ENCODE measurements around the gene SPOP.

GRCh38 chr17:49580981-49581647 is 96.8 kb downstream of the SPOP start:
- TF ChIP-seq RCOR1 (IDR thresholded peaks at IDR 0.05; ENCODE audit: insufficient replicate concordance, low read length) (no peak), CTCF (conservative IDR thresholded peaks at IDR 0.05; ENCODE audit: low read depth, low read length) (no peak), NFE2L2 (IDR thresholded peaks at IDR 0.05; ENCODE audit: low read depth, low read length) (no peak), POLR2A (IDR thresholded peaks at IDR 0.05; ENCODE audit: low read depth, low read length) (no peak), ELK1 (IDR thresholded peaks at IDR 0.05; ENCODE audit: borderline replicate concordance, low read depth, low read length) (no peak), RAD21 (IDR thresholded peaks at IDR 0.05; ENCODE audit: low read length) (no peak), CEBPB (IDR thresholded peaks at IDR 0.05; ENCODE audit: low read depth, low read length) (no peak)
